ENCODE results near the gene DYNLT1.
"Not testable (repeated sequence)": the region's sequence is repeated elsewhere in the genome, so short reads cannot be mapped to it uniquely, and the experiment has no call there.

DNA sequence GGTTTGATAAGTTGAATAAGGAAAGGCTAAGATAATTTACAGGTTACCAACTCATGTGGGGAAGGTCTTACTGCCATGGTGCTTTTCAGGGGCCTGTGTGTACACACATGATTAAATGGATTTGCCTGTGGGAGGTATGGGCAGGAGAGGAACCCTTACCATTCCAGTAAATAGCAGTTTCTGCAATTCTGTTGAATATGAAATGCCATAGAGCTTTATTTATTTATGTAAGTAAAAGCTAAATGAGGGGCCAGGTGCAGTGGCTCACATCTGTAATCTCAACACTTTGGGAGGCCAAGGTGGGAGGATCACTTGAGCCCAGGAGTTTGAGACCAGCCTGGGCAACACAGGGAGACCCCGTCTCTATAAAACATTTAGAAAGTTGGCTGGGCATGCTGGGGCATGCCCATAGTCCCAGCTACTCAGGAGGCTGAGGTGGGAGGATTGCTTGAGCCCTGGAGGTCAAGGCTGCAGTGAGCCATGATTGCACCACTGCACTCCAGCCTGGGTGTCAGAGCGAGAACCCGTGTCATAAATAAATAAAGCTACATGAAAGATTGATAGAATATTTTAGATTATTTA, 11.9 kb downstream of the DYNLT1 start:
- TF ChIP-seq, protein P1, sequence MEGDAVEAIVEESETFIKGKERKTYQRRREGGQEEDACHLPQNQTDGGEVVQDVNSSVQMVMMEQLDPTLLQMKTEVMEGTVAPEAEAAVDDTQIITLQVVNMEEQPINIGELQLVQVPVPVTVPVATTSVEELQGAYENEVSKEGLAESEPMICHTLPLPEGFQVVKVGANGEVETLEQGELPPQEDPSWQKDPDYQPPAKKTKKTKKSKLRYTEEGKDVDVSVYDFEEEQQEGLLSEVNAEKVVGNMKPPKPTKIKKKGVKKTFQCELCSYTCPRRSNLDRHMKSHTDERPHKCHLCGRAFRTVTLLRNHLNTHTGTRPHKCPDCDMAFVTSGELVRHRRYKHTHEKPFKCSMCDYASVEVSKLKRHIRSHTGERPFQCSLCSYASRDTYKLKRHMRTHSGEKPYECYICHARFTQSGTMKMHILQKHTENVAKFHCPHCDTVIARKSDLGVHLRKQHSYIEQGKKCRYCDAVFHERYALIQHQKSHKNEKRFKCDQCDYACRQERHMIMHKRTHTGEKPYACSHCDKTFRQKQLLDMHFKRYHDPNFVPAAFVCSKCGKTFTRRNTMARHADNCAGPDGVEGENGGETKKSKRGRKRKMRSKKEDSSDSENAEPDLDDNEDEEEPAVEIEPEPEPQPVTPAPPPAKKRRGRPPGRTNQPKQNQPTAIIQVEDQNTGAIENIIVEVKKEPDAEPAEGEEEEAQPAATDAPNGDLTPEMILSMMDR (IDR thresholded peaks at IDR 0.05), result not testable (repeated sequence)
- not testable (repeated sequence) for TF ChIP-seq POLR2A, POLR2AphosphoS5, EP300 (IDR thresholded peaks at IDR 0.05)
